Fibroblast of lung (primary cell): ENCODE measurements around the gene FAM98C. TPM values are rescaled to one million over a fixed set of nuclear protein-coding genes. Genes with fewer than 3 reads are reported as not detected.

Source experiments
- DNase-seq, 2 donors: peaks; one replicate each; pipeline versions ENCODE4 v3.0.0 to v3.0.0-alpha.2; 2010; ENCODE audit warnings: low read depth in 2 of 2
- H2AFZ ChIP-seq: 2 replicates; pipeline ENCODE4 v1.5.1; 2012; ENCODE audit warnings: low read length, control low read depth, inconsistent platforms
- H3K27ac ChIP-seq: 2 replicates; pipeline ENCODE4 v1.5.1; 2011; ENCODE audit warnings: low read length, control low read depth; ENCODE audit not compliant: insufficient read depth
- H3K27me3 ChIP-seq: 2 replicates; pipeline ENCODE4 v1.5.1; 2011; ENCODE audit warnings: mild to moderate bottlenecking, low read length; ENCODE audit not compliant: control insufficient read depth, insufficient read depth
- H3K36me3 ChIP-seq: 2 replicates; pipeline ENCODE4 v1.5.1; 2011; ENCODE audit warnings: low read length; ENCODE audit not compliant: control insufficient read depth, insufficient read depth
- H3K4me1 ChIP-seq: 2 replicates; pipeline ENCODE4 v1.5.1; 2011; ENCODE audit warnings: low read length; ENCODE audit not compliant: control insufficient read depth, insufficient read depth; ENCODE audit errors: extremely low read depth
- H3K4me2 ChIP-seq: 2 replicates; pipeline ENCODE4 v1.5.1; 2011; ENCODE audit warnings: low read length, control low read depth; ENCODE audit not compliant: insufficient read depth; ENCODE audit errors: extremely low read depth
- H3K4me3 ChIP-seq, 4 experiments: fragments of 200-600 bp in 1 of 4; sonication (generic) in 1 of 4; replicated peaks in 1 of 4; 2 replicates each; pipeline ENCODE4 v1.5.1; 2011 to 2016; ENCODE audit warnings: low read length in 4 of 4, low read depth in 3 of 4, mild to moderate bottlenecking in 3 of 4, control low read depth in 2 of 4, inconsistent platforms in 1 of 4, mixed read lengths in 1 of 4; ENCODE audit not compliant: insufficient read depth in 1 of 4; ENCODE audit errors: control extremely low read depth in 1 of 4
- H3K79me2 ChIP-seq: 2 replicates; pipeline ENCODE4 v1.5.1; 2012; ENCODE audit warnings: mild to moderate bottlenecking, low read length, inconsistent platforms; ENCODE audit not compliant: control insufficient read depth, insufficient read depth
- H3K9ac ChIP-seq: 2 replicates; pipeline ENCODE4 v1.5.1; 2011; ENCODE audit warnings: mild to moderate bottlenecking, low read length, control low read depth; ENCODE audit not compliant: insufficient read depth
- H3K9me3 ChIP-seq: 2 replicates; pipeline ENCODE4 v1.5.1; 2012; ENCODE audit warnings: low read depth, low read length; ENCODE audit not compliant: control insufficient read depth, insufficient read depth
- H4K20me1 ChIP-seq: 2 replicates; pipeline ENCODE4 v1.5.1; 2011; ENCODE audit warnings: low read length; ENCODE audit not compliant: control insufficient read depth, insufficient read depth; ENCODE audit errors: extremely low read depth
- CTCF ChIP-seq, 2 donors: IDR thresholded peaks in 1 of 2; conservative IDR thresholded peaks in 1 of 2; 1 replicate in 1 of 2; 2 replicates in 1 of 2; pipeline ENCODE4 v1.5.1; 2011 to 2012; ENCODE audit warnings: low read length in 2 of 2, control low read depth in 1 of 2, inconsistent platforms in 1 of 2, low read depth in 1 of 2, mild to moderate bottlenecking in 1 of 2
- EZH2 ChIP-seq: IDR thresholded peaks from 2 replicates; pipeline ENCODE4 v1.5.1; 2012; ENCODE audit warnings: low read length, control low read depth, mild to moderate bottlenecking; ENCODE audit errors: missing control alignments
- polyA plus RNA-seq, 2 donors: library from polyadenylated mRNA; depleted of rRNA in 1 of 2; stranded (reverse) in 1 of 2; unstranded in 1 of 2; fragments of >200 nt; gene quantifications; 2 replicates each; pipeline ENCODE4 v1.2.1, GENCODE V29; 2011 to 2012; ENCODE audit warnings: missing spikeins in 1 of 2
- total RNA-seq: library from RNA; depleted of rRNA; stranded (reverse); fragments of >200 nt; gene quantifications from 2 replicates; pipeline ENCODE4 v1.2.1, GENCODE V29; 2014

Gene FAM98C
- total and polyA plus RNA-seq, 2 donors (not counting 1 experiment from before 2014, with no cell fraction given) = 4.5 to 10.6 TPM

GRCh38 chr19:38375098-38375493, 27.8 kb upstream of the FAM98C start:
- Histone ChIP-seq H3K4me2 (peak overlapping the region; percentile 89), H3K27ac (peak overlapping the region; percentile 90), H3K79me2 (peaks cover 34% of the 10 kb centered on the region), H3K9ac (peak overlapping the region; percentile 83), H3K9me3 (no peaks in the 10 kb centered on the region), H3K4me3 (peak overlapping the region; percentile 78 to 94 (median 87)), H2AFZ (peak overlapping the region; percentile 48), H3K4me1 (peaks cover 7% of the 10 kb centered on the region), H3K27me3 (peaks cover 2% of the 10 kb centered on the region), H3K36me3 (peaks cover 10% of the 10 kb centered on the region), H4K20me1 (no peaks in the 10 kb centered on the region)
- no peak for TF ChIP-seq EZH2
- no peak for TF ChIP-seq CTCF (conservative IDR thresholded peaks at IDR 0.05 in 1 of 2, IDR thresholded peaks at IDR 0.05 in 1 of 2; ENCODE audit: low read depth in 1 of 2, low read length in 2 of 2)
- DNase-seq = peak in 1 of 2 donors; percentile 17

GRCh38 chr19:38375748-38376147, 27.1 kb upstream of the FAM98C start:
- peak in 1 of 2 donors; percentile 24 for DNase-seq
- H4K20me1 ChIP-seq = no peaks in the 10 kb centered on the region
- H3K36me3 ChIP-seq = peaks cover 10% of the 10 kb centered on the region
- H3K9me3 ChIP-seq = no peaks in the 10 kb centered on the region
- H3K27ac ChIP-seq = peak overlapping the region; percentile 90
- no peak for TF ChIP-seq EZH2
- no peak for TF ChIP-seq CTCF (conservative IDR thresholded peaks at IDR 0.05 in 1 of 2, IDR thresholded peaks at IDR 0.05 in 1 of 2; ENCODE audit: low read depth in 1 of 2, low read length in 2 of 2)
- H3K9ac ChIP-seq = peak overlapping the region; percentile 83
- peaks cover 34% of the 10 kb centered on the region for H3K79me2 ChIP-seq
- H3K4me2 ChIP-seq = peak overlapping the region; percentile 89
- peak overlapping the region; percentile 78 to 94 (median 87) for H3K4me3 ChIP-seq
- no peak overlapping the region for H2AFZ ChIP-seq
- H3K4me1 ChIP-seq = peaks cover 7% of the 10 kb centered on the region
- no peaks in the 10 kb centered on the region for H3K27me3 ChIP-seq

GRCh38 chr19:38376576-38376975, 26.3 kb upstream of the FAM98C start:
- H3K9me3 ChIP-seq = no peaks in the 10 kb centered on the region
- no peak overlapping the region for H3K27ac ChIP-seq
- H3K4me1 ChIP-seq = peaks cover 7% of the 10 kb centered on the region
- DNase-seq = no peak
- peaks cover 13% of the 10 kb centered on the region for H3K36me3 ChIP-seq
- peak overlapping the region in 2 of 4 experiments; percentile 78 to 94 for H3K4me3 ChIP-seq
- no peak overlapping the region for H2AFZ ChIP-seq
- H3K79me2 ChIP-seq = peaks cover 34% of the 10 kb centered on the region
- TF ChIP-seq CTCF (conservative IDR thresholded peaks at IDR 0.05 in 1 of 2, IDR thresholded peaks at IDR 0.05 in 1 of 2; ENCODE audit: low read depth in 1 of 2, low read length in 2 of 2) (no peak), EZH2 (no peak)
- no peaks in the 10 kb centered on the region for H4K20me1 ChIP-seq
- no peak overlapping the region for H3K9ac ChIP-seq
- peak overlapping the region; percentile 89 for H3K4me2 ChIP-seq
- no peaks in the 10 kb centered on the region for H3K27me3 ChIP-seq
